ENCODE results near the gene N4BP2L2. TPM values are rescaled to one million over a fixed set of nuclear protein-coding genes. Genes with fewer than 3 reads are reported as not detected.

Gene N4BP2L2
- total and polyA plus RNA-seq, 2 donors (not counting 3 experiments of a cell fraction or from before 2014, with no cell fraction given): 21.7 to 101 TPM

- Histone ChIP-seq H3K4me1 (ENCODE audit: control insufficient read depth, extremely low read depth, insufficient read depth, low read length) (no peaks in the 10 kb centered on the region), H2AFZ (ENCODE audit: low read depth, low read length) (no peak overlapping the region), H3K9me1 (replicated peaks; ENCODE audit: control insufficient read depth, extremely low read depth, insufficient read depth, low read length) (no peaks in the 10 kb centered on the region), H3K79me2 (ENCODE audit: control insufficient read depth, insufficient read depth, low read length) (no peaks in the 10 kb centered on the region), H3K27me3 (ENCODE audit: control insufficient read depth in 2 of 2, insufficient read depth in 2 of 2, low read length in 2 of 2) (no peaks in the 10 kb centered on the region), H3K9me3 (replicated peaks; ENCODE audit: control insufficient read depth, insufficient read depth, low read length) (no peaks in the 10 kb centered on the region), H3K4me2 (ENCODE audit: insufficient read depth, low read length) (no peak overlapping the region), H3K27ac (ENCODE audit: insufficient read depth, low read depth, low read length) (no peak overlapping the region), H3K4me3 (replicated peaks in 1 of 3; ENCODE audit: insufficient read depth in 1 of 3, low read depth in 1 of 3, low read length in 3 of 3) (no peak overlapping the region), H4K20me1 (replicated peaks; ENCODE audit: control insufficient read depth, extremely low read depth, insufficient read depth, low read length) (no peaks in the 10 kb centered on the region), H3K9ac (replicated peaks; ENCODE audit: extremely low read depth, insufficient read depth, low read length) (no peak overlapping the region), H3K36me3 (ENCODE audit: control insufficient read depth in 2 of 2, extremely low read depth in 1 of 2, insufficient read depth in 2 of 2, low read length in 2 of 2) (no peaks in the 10 kb centered on the region)
- no peak for TF ChIP-seq POLR2AphosphoS5 (IDR thresholded peaks at IDR 0.05; ENCODE audit: insufficient read depth, low read depth, low read length)
- TF ChIP-seq MYC (IDR thresholded peaks at IDR 0.05; ENCODE audit: low read depth, low read length): no peak
- no peak for TF ChIP-seq FOS (IDR thresholded peaks at IDR 0.05; ENCODE audit: borderline replicate concordance, insufficient read depth, low read length)
- TF ChIP-seq JUN (IDR thresholded peaks at IDR 0.05; ENCODE audit: borderline replicate concordance, insufficient read depth, insufficient read length, low read depth): no peak
- TF ChIP-seq CTCF (IDR thresholded peaks at IDR 0.05; ENCODE audit: extremely low read depth in 1 of 2, insufficient read depth in 1 of 2, low read depth in 1 of 2, low read length in 2 of 2): peak in 1 of 2 donors; percentile 43
- FAIRE-seq (no peak), DNase-seq (ENCODE audit: low read depth, low spot score) (peak; percentile 43)
- intact Hi-C loops (cut with micrococcal nuclease) (loop anchor here (1.0 to 10.0 kb wide), 2 partner anchors 424 to 528 kb away; no protein-coding TSS in a partner anchor), dilution Hi-C loops (cut with MboI; ENCODE audit: extremely low pct_ligation_motif_present, low sequenced_read_pairs) (no loop called here)
- ChIA-PET CTCF (interaction anchor here (0.8 to 3.0 kb wide), 4 partner anchors 14 to 533 kb away, joined by 3 to 13 read pairs (median 4); no protein-coding TSS in a partner anchor), POLR2A (no interaction called here)
- no TSS peak for BruUV-seq (replicated peaks)
These were observed 95.5 kb downstream of the N4BP2L2 start for GRCh38 chr13:32443111-32443510.

GRCh38 chr13:32438871-32439270, 99.7 kb downstream of the N4BP2L2 start:
- FAIRE-seq (no peak), DNase-seq (ENCODE audit: low read depth, low spot score) (no peak)
- Histone ChIP-seq H3K9me1 (replicated peaks; ENCODE audit: control insufficient read depth, extremely low read depth, insufficient read depth, low read length) (no peaks in the 10 kb centered on the region), H3K4me3 (replicated peaks in 1 of 3; ENCODE audit: insufficient read depth in 1 of 3, low read depth in 1 of 3, low read length in 3 of 3) (no peak overlapping the region), H3K9ac (replicated peaks; ENCODE audit: extremely low read depth, insufficient read depth, low read length) (no peak overlapping the region), H3K4me2 (ENCODE audit: insufficient read depth, low read length) (no peak overlapping the region), H3K9me3 (replicated peaks; ENCODE audit: control insufficient read depth, insufficient read depth, low read length) (no peaks in the 10 kb centered on the region), H2AFZ (ENCODE audit: low read depth, low read length) (no peak overlapping the region), H3K27me3 (ENCODE audit: control insufficient read depth in 2 of 2, insufficient read depth in 2 of 2, low read length in 2 of 2) (no peaks in the 10 kb centered on the region), H3K27ac (ENCODE audit: insufficient read depth, low read depth, low read length) (no peak overlapping the region), H4K20me1 (replicated peaks; ENCODE audit: control insufficient read depth, extremely low read depth, insufficient read depth, low read length) (no peaks in the 10 kb centered on the region), H3K4me1 (ENCODE audit: control insufficient read depth, extremely low read depth, insufficient read depth, low read length) (no peaks in the 10 kb centered on the region), H3K79me2 (ENCODE audit: control insufficient read depth, insufficient read depth, low read length) (no peaks in the 10 kb centered on the region), H3K36me3 (ENCODE audit: control insufficient read depth in 2 of 2, extremely low read depth in 1 of 2, insufficient read depth in 2 of 2, low read length in 2 of 2) (no peaks in the 10 kb centered on the region)
- no TSS peak for BruUV-seq (replicated peaks)
- TF ChIP-seq JUN (IDR thresholded peaks at IDR 0.05; ENCODE audit: borderline replicate concordance, insufficient read depth, insufficient read length, low read depth) (no peak), GATA2 (IDR thresholded peaks at IDR 0.05; ENCODE audit: insufficient read depth, insufficient read length, low read depth, low read length) (no peak), MYC (IDR thresholded peaks at IDR 0.05; ENCODE audit: low read depth, low read length) (no peak), MAX (IDR thresholded peaks at IDR 0.05; ENCODE audit: insufficient read depth, insufficient read length) (no peak), EZH2 (IDR thresholded peaks at IDR 0.05; ENCODE audit: borderline replicate concordance, low read depth, low read length, severe bottlenecking) (no peak), FOS (IDR thresholded peaks at IDR 0.05; ENCODE audit: borderline replicate concordance, insufficient read depth, low read length) (no peak), CTCF (IDR thresholded peaks at IDR 0.05; ENCODE audit: extremely low read depth in 1 of 2, insufficient read depth in 1 of 2, low read depth in 1 of 2, low read length in 2 of 2) (no peak), POLR2AphosphoS5 (IDR thresholded peaks at IDR 0.05; ENCODE audit: insufficient read depth, low read depth, low read length) (no peak), POLR2A (IDR thresholded peaks at IDR 0.05; ENCODE audit: low read depth, low read length) (no peak)
- dilution Hi-C loops (cut with MboI; ENCODE audit: extremely low pct_ligation_motif_present, low sequenced_read_pairs) (no loop called here), intact Hi-C loops (cut with micrococcal nuclease) (no loop called here)
- ChIA-PET POLR2A (no interaction called here), CTCF (interaction anchor here (1.2 kb wide), 1 partner anchor 529 kb away, joined by 3 read pairs; no protein-coding TSS in a partner anchor)
